Lung (tissue), 12 donors: Measurements from ENCODE around the gene GRIK1. TPM values are rescaled to one million over a fixed set of nuclear protein-coding genes. Genes with fewer than 3 reads are reported as not detected.

Source experiments
- ATAC-seq: fragments of 200-7000 bp; cut with Tn5 transposase; one replicate; pipeline ENCODE4 v1.9.1; 2020; ENCODE audit warnings: moderate number of reproducible peaks; ENCODE audit not compliant: insufficient read depth, low FRiP score
- DNase-seq, 3 donors: peaks; one replicate each; pipeline ENCODE4 v3.0.0-alpha.2; 2013 to 2017
- H3K27ac ChIP-seq, 2 donors: one replicate each; pipeline ENCODE4 v1.5.1; 2013; ENCODE audit warnings: mild to moderate bottlenecking in 2 of 2, moderate library complexity in 2 of 2, control low read depth in 1 of 2, inconsistent platforms in 1 of 2, low read depth in 1 of 2, low read length in 1 of 2
- H3K27me3 ChIP-seq, 3 donors: one replicate each; pipeline ENCODE4 v1.5.1; 2013; ENCODE audit warnings: low read length in 2 of 3; ENCODE audit not compliant: control insufficient read depth in 3 of 3, insufficient read depth in 3 of 3
- H3K36me3 ChIP-seq, 4 donors: one replicate each; pipeline ENCODE4 v1.5.1; 2013; ENCODE audit warnings: low read length in 4 of 4, mild to moderate bottlenecking in 1 of 4, moderate library complexity in 1 of 4; ENCODE audit not compliant: control insufficient read depth in 4 of 4, insufficient read depth in 4 of 4
- H3K4me1 ChIP-seq, 5 donors: one replicate each; pipeline ENCODE4 v1.5.1; 2013; ENCODE audit warnings: low read length in 5 of 5, mild to moderate bottlenecking in 2 of 5, moderate library complexity in 1 of 5; ENCODE audit not compliant: control insufficient read depth in 5 of 5, insufficient read depth in 5 of 5
- H3K4me3 ChIP-seq: one replicate; pipeline ENCODE4 v1.5.1; 2013; ENCODE audit warnings: mild to moderate bottlenecking, control low read depth, moderate library complexity
- H3K9ac ChIP-seq, 2 donors: one replicate each; pipeline ENCODE4 v1.5.1; 2013; ENCODE audit warnings: low read length in 2 of 2, control low read depth in 1 of 2; ENCODE audit not compliant: insufficient read depth in 1 of 2
- H3K9me3 ChIP-seq, 4 donors: one replicate each; pipeline ENCODE4 v1.5.1; 2013; ENCODE audit warnings: low read length in 3 of 4, mild to moderate bottlenecking in 1 of 4, moderate library complexity in 1 of 4; ENCODE audit not compliant: control insufficient read depth in 4 of 4, insufficient read depth in 3 of 4
- CTCF ChIP-seq: IDR thresholded peaks from 2 replicates; pipeline ENCODE4 v1.5.1; 2012; ENCODE audit warnings: mild to moderate bottlenecking; ENCODE audit errors: control extremely low read depth, extremely low read depth
- WGBS, 2 donors: extraction: QIAGEN DNeasy Blood & Tissue Kit; methylation state at CpG; one replicate each; pipeline ENCODE4 v1.1.7; 2013; 5-methylcytosine and 5-hydroxymethylcytosine counted together
- polyA plus RNA-seq, 2 donors: library from polyadenylated mRNA; stranded (reverse); fragments of 200-250 nt; gene quantifications; one replicate each; pipeline ENCODE4 v1.2.1, GENCODE V29; 2013
- total RNA-seq, 2 donors: library from RNA; depleted of rRNA in 1 of 2; stranded (reverse); fragments of >200 nt in 1 of 2; gene quantifications; one replicate each; pipeline ENCODE4 v1.2.1, GENCODE V29; 2014 to 2021
- donor health status: control.
- donor health status: control.
- donor health status: Bipolar disorder and iron deficiency.
- donor health status: healthy.
- donor health status: DM: yes; HTN: yes; CAD: no.

Gene GRIK1
- total and polyA plus RNA-seq, 4 donors: 0.26 TPM; not detected in 3

- Histone ChIP-seq H3K4me1 (no peaks in the 10 kb centered on the region), H3K9ac (no peak overlapping the region), H3K27me3 (no peaks in the 10 kb centered on the region), H3K9me3 (peaks cover 0 to 5% (median 0%) of the 10 kb centered on the region in 4 donors), H3K4me3 (no peak overlapping the region), H3K27ac (no peak overlapping the region), H3K36me3 (no peaks in the 10 kb centered on the region)
- 88 to 89% methylated on average over 5 of the region's 5 CpGs for WGBS, 2 donors
- TF ChIP-seq CTCF: no peak
- no peak for DNase-seq
- ATAC-seq: no peak
Measured at GRCh38 chr21:29701676-29702075, 238.1 kb downstream of the GRIK1 start.

- Histone ChIP-seq H3K27ac (no peak overlapping the region), H3K4me1 (no peaks in the 10 kb centered on the region), H3K9me3 (peaks cover 0 to 5% (median 0%) of the 10 kb centered on the region in 4 donors), H3K4me3 (no peak overlapping the region), H3K27me3 (no peaks in the 10 kb centered on the region), H3K9ac (no peak overlapping the region), H3K36me3 (no peaks in the 10 kb centered on the region)
- no peak for TF ChIP-seq CTCF
- WGBS, 2 donors: 46 to 53% methylated on average over 7 of the region's 7 CpGs
- DNase-seq (no peak), ATAC-seq (no peak)
Measured at GRCh38 chr21:29697555-29698193, 242.1 kb downstream of the GRIK1 start.

GRCh38 chr21:29696937-29697336 is 242.9 kb downstream of the GRIK1 start:
- Histone ChIP-seq H3K27me3 (no peaks in the 10 kb centered on the region), H3K27ac (no peak overlapping the region), H3K9ac (no peak overlapping the region), H3K4me1 (no peaks in the 10 kb centered on the region), H3K4me3 (no peak overlapping the region), H3K36me3 (no peaks in the 10 kb centered on the region), H3K9me3 (peaks cover 0 to 5% (median 0%) of the 10 kb centered on the region in 4 donors)
- no peak for TF ChIP-seq CTCF
- no peak for ATAC-seq
- DNase-seq: no peak
- WGBS, 2 donors: 89 to 90% methylated on average over 1 of the region's 1 CpG
